Body of pancreas (tissue), 4 donors: ENCODE results near the gene CES2. TPM values are rescaled to one million over a fixed set of nuclear protein-coding genes. Genes with fewer than 3 reads are reported as not detected.

Source experiments
- ATAC-seq: fragments of 150-250 bp; one replicate; pipeline ENCODE4 v1.9.1; 2016
- DNase-seq, 4 donors: peaks; one replicate each; pipeline ENCODE4 v3.0.0-alpha.2; 2019
- H3K27ac ChIP-seq, 4 donors: fragments of 200-600 bp; sonication (generic); 1 replicate in 3 of 4; 2 replicates in 1 of 4; pipeline versions ENCODE4 v1.5.1 to v1.6.1; 2016 to 2019; ENCODE audit warnings: mild to moderate bottlenecking in 1 of 4, mixed read lengths in 1 of 4, moderate library complexity in 1 of 4
- H3K27me3 ChIP-seq, 2 donors: fragments of 200-600 bp; sonication (generic); one replicate each; pipeline ENCODE4 v1.6.0; 2016; ENCODE audit warnings: mild to moderate bottlenecking in 1 of 2
- H3K36me3 ChIP-seq, 2 donors: fragments of 200-600 bp; sonication (generic); replicated peaks in 1 of 2; 2 replicates each; pipeline ENCODE4 v1.5.1; 2016; ENCODE audit warnings: low read depth in 2 of 2; ENCODE audit not compliant: insufficient read depth in 1 of 2
- H3K4me1 ChIP-seq: fragments of 200-600 bp; sonication (generic); one replicate; pipeline ENCODE4 v1.6.0; 2016
- H3K4me3 ChIP-seq, 2 donors: fragments of 200-600 bp; sonication (generic); 1 replicate in 1 of 2; 2 replicates in 1 of 2; pipeline ENCODE4 v1.5.1; 2016 to 2019
- H3K9me3 ChIP-seq, 3 donors: fragments of 200-600 bp; sonication (generic); 1 replicate in 2 of 3; 2 replicates in 1 of 3; pipeline ENCODE4 v1.5.1; 2016
- CTCF ChIP-seq, 7 experiments: fragments of 450-650 bp in 4 of 7; fragments of 200-600 bp in 3 of 7; sonication (generic) in 3 of 7; IDR thresholded peaks; one replicate each; pipeline ENCODE4 v1.5.1; 2016 to 2019; ENCODE audit warnings: antibody characterized with exemption in 7 of 7
- POLR2A ChIP-seq, 3 donors: fragments of 450-650 bp; IDR thresholded peaks; one replicate each; pipeline ENCODE4 v1.6.1; 2016; ENCODE audit warnings: antibody characterized with exemption in 3 of 3, mild to moderate bottlenecking in 2 of 3
- WGBS, 2 donors: methylation state at CpG; one replicate each; pipeline ENCODE4 v1.1.5; 2017; 5-methylcytosine and 5-hydroxymethylcytosine counted together
- intact Hi-C: fragments of 100-400 bp; cut with DNase I; formaldehyde crosslinking; loops from one replicate; pipeline ENCODE4 v1.15.1; 2023
- total RNA-seq, 2 donors: library from RNA; depleted of rRNA; stranded (reverse); fragments of >200 nt; gene quantifications; one replicate each; pipeline ENCODE4 v1.1.0, GENCODE V29; 2016

Gene CES2
- total RNA-seq, 2 donors from 2014 or later, result 24.9 to 29.3 TPM

GRCh38 chr16:66924527-66925321, 10.6 kb upstream of the CES2 start:
- WGBS, 2 donors, result 9 to 37% methylated on average over 18 to 64 of the region's 72 CpGs
- Histone ChIP-seq H3K27ac (no peak overlapping the region), H3K4me3 (no peak overlapping the region), H3K9me3 (no peaks in the 10 kb centered on the region), H3K27me3 (peaks cover 0 to 12% of the 10 kb centered on the region in 2 donors), H3K4me1 (peaks cover 19% of the 10 kb centered on the region), H3K36me3 (no peaks in the 10 kb centered on the region)
- TF ChIP-seq CTCF (IDR thresholded peaks at IDR 0.05) (peak in 3 of 7 experiments; percentile 17 to 49 (median 39)), POLR2A (IDR thresholded peaks at IDR 0.05) (no peak)
- intact Hi-C loops, result no loop called here
- DNase-seq (peak in 2 of 4 donors; percentile 30 to 47), ATAC-seq (peak; percentile 57)

- intact Hi-C loops, result no loop called here
- H3K27ac ChIP-seq, result no peak within 1 kb of the TSS
- DNase-seq, result no peak
Observed at GRCh38 chr16:66925322-66925840, 9.9 kb upstream of the CES2 start, which contains the start of gene RRAD. Gene RRAD (minus strand): TSS chr16:66925535. CDS start chr16:66925179, 356 bp downstream.

GRCh38 chr16:66926171-66926947, 9.0 kb upstream of the CES2 start:
- Histone ChIP-seq H3K27me3 (peaks cover 0 to 12% of the 10 kb centered on the region in 2 donors), H3K4me3 (no peak overlapping the region), H3K36me3 (no peaks in the 10 kb centered on the region), H3K9me3 (no peaks in the 10 kb centered on the region), H3K27ac (no peak overlapping the region), H3K4me1 (peaks cover 19% of the 10 kb centered on the region)
- peak in 1 of 4 donors; percentile 38 for DNase-seq
- no peak for ATAC-seq
- 33% methylated on average over 5 of the region's 5 CpGs; no CpG with 5 or more reads in 1 of the 2 donors for WGBS, 2 donors
- intact Hi-C loops, result no loop called here
- no peak for TF ChIP-seq CTCF (IDR thresholded peaks at IDR 0.05)

More at GRCh38 chr16:66925322-66925840, 9.9 kb upstream of the CES2 start, which contains the start of gene RRAD:
- WGBS, 2 donors, result 11 to 47% methylated on average over 12 to 36 of the region's 42 CpGs
- Histone ChIP-seq H3K36me3 (no peaks in the 10 kb centered on the region), H3K9me3 (no peaks in the 10 kb centered on the region), H3K27me3 (peaks cover 0 to 12% of the 10 kb centered on the region in 2 donors), H3K4me1 (peaks cover 19% of the 10 kb centered on the region), H3K4me3 (no peak within 1 kb of the TSS)
- TF ChIP-seq CTCF (IDR thresholded peaks at IDR 0.05) (no peak), POLR2A (IDR thresholded peaks at IDR 0.05) (peak in 1 of 3 donors; percentile 11)
- peak; percentile 10 for ATAC-seq

- DNase-seq, result no peak
- WGBS, 2 donors, result 68% methylated on average over 3 of the region's 3 CpGs; no CpG with 5 or more reads in 1 of the 2 donors
Observed at GRCh38 chr16:66926961-66927436, 8.3 kb upstream of the CES2 start.

More at GRCh38 chr16:66926961-66927436, 8.3 kb upstream of the CES2 start:
- intact Hi-C loops, result no loop called here
- H3K27ac ChIP-seq, result no peak overlapping the region
- peaks cover 0 to 12% of the 10 kb centered on the region in 2 donors for H3K27me3 ChIP-seq
- no peaks in the 10 kb centered on the region for H3K36me3 ChIP-seq
- H3K9me3 ChIP-seq, result no peaks in the 10 kb centered on the region
- no peak overlapping the region for H3K4me3 ChIP-seq
- no peak for ATAC-seq
- no peak for TF ChIP-seq CTCF (IDR thresholded peaks at IDR 0.05)
- TF ChIP-seq POLR2A (IDR thresholded peaks at IDR 0.05), result no peak
- peaks cover 19% of the 10 kb centered on the region for H3K4me1 ChIP-seq
